CD4-positive, alpha-beta T cell treated with Interleukin-15 for 4 hours (primary cell): ENCODE results near the gene RGS9BP.
"Not testable (repeated sequence)": the region's sequence is repeated elsewhere in the genome, so short reads cannot be mapped to it uniquely, and the experiment has no call there.

Source experiments
- DNase-seq: peaks from one replicate; pipeline ENCODE4 v3.0.0-alpha.2; 2020; ENCODE audit warnings: low spot score

RGS9BP gene, protein sequence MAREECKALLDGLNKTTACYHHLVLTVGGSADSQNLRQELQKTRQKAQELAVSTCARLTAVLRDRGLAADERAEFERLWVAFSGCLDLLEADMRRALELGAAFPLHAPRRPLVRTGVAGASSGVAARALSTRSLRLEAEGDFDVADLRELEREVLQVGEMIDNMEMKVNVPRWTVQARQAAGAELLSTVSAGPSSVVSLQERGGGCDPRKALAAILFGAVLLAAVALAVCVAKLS

DNA sequence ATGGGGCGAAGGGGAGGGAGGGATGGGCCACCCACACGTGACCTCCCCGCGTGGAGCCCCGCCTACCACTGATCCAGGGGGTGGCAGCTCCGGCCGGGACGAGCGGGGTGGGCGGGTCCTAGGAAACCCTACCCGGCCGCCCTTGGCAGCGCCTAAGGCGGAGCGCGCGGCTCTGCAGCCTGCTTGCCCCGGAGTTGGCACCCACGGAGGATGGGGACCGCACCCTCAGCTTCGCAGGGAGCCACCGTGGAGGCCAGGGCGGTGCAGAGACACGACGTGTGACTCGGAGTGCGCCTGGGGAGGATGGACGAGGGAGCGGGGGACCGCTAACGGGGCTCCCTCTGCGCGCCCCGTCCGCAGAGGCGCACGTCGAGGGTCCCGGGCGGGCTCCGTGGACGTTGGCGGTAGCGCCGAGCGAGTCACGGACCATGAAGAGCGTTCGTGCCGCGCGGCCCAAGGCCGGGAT is at the start of gene RGS9BP:
Gene RGS9BP, plus strand, starts transcription at position 129 of the 466 bp plus-strand sequence. CDS start 416 bp downstream, outside the sequence.
- DNase-seq: peak; percentile 63

DNA sequence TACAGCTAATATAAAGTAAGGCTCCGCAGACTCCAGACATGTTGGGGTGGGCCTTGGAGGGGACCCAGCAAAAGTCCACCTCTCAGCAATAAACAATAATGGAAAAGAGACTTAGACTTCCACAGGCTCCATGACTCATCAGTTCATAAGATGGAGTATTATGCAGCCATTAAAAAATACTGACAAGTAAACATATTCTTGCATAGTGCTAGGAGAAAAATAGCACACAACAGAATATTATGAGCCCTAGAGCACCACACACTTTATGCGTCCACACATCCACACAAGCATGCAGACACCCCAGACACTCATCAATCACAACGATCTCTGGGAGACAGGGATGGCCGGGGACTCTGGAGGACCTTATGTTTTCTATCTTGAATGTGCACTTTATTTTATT is 48.7 kb upstream of the RGS9BP start:
- no peak for DNase-seq

DNA sequence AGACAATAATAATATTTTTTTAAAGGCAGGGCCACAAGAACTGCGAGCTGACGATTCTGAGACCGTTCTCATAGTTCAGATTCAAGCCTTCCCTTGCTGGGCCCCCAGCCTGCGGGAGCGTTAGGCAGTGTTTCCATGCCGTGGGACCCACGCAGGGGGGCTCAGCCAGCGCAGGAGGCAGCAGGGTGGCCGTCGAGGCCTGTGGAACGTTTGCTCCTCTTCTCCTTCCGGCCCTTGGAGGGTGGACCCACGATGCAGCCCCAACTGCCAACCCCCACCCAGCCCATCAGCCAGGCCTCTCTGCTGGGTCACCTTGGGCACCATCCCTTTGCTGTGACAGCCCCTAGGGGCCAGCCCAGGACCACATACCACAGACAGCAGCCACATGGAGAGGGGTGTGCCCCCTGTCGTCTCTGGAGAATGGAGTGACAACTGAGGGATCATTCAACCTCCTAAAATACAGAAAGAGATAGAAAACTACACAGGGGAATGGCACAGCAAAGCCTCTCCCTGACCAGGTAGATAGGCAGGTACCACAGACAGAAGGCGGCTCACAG is 47.9 kb upstream of the RGS9BP start:
- DNase-seq: no peak

DNA sequence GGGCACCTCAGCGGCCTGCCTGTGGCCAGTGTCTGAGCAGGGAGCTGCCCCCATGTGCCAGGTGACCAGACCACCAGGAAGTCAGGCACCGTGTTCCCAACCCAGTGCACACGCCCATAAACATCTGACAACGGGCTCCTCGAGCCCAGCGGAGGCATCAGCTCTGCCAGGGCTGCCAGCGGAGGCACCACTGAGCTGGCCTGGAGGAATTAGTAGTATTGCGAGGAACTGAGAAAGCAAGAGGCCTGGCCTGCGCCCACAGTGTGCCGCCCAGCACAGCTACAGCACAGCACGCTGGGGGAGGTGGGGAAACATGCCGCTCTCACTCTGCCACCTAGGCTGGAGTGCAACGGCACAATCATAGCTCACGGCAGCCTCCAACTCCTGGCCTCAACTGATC is 45.3 kb upstream of the RGS9BP start:
- DNase-seq: no peak

DNA sequence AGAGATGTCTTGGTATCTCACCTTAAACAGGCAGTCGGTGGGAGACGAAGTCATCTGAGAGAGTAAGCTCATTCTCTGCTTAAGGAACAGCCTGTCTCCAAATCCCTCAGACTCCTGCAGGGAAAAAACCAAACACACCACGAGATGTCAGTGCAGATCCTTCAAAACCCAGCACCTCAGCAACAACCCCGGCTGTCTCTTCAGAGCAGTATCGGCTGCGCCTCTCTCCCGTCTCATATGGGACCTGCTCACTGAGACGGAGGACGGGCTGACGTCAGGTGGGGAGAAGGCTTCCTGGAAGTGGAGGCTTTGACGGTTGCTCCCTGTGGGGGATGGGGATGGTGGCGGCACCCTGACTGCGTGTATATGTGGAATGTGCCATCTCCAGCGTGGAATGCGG is 44.3 kb upstream of the RGS9BP start:
- DNase-seq: no peak

DNA sequence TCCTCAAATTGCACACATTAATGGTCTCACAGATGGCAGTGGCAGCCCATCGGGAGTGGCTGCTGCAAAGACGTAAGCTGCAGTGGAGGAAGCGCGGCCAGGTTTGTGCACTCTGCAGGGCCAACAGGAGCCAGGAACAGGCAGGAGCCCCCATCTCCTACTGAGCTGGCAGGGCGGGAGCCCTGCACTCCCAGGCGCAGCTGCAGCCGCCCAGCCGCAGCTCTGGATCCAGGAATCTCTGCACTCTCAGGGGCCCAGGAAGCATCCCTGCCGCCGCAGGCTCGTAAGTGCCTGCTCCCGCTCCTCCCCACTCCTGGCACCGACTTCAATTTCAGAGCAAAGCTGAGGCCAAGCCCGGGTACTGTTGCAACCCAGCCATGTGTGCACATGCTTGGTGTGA is 38.2 kb upstream of the RGS9BP start:
- DNase-seq: no peak

DNA sequence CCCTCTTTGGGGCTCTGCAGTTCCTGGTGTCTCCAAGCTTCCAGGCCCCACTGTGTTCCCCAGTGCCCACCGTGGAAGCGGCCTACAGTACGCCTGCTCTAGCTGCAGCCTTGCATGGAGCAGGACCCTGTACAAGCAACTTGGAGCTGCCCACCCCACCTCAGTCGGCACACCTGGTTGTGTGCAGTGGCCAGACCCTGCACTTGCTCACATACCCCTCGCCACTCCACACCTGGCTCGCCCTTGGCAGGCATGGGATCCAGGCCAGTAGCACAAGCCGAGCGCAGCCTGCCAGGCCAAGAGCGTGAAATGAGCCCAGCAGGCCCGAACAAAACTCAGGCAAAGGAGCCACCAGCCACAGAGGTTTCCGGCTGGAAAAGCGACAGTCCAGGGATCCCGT is 37.0 kb upstream of the RGS9BP start:
- DNase-seq: no peak

DNA sequence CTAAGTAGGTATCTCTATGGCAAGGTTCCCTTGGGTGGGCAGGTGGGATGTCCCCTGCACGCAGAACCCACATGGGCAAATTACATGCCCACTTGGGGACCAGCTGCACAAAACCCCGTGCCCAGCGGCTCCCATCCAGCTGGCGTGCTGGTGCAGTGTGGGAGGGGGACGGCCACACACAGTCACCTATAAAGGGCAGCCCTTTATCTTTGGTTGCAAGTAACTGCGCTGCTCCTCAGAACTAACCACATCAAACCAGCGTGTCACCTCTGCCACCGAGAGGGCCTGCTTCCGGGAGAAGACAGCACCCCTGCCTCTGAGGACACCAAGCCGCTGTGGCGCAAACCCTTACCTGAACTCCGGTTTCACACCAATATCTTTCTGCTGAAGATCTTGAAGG is 32.9 kb upstream of the RGS9BP start:
- peak; percentile 72 for DNase-seq

DNA sequence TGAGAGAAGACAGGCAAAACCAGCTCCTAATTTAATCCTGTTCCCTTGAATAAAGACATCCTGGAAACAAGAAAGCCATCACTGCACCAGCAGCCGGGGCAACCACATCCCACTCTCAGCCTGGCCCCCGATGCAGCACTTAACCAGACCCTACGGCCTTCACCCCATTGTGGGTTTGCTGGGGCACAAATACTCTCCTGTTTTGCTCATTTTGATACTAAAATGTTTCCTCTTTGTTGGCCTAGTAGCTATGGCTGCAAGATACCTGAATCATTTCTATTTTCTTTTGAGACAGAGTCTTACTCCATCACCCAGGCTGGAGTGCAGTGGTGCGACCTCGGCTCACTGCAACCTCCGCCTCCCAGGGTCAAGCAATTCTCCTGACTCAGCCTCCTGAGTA is 29.1 kb upstream of the RGS9BP start:
- DNase-seq: no peak

DNA sequence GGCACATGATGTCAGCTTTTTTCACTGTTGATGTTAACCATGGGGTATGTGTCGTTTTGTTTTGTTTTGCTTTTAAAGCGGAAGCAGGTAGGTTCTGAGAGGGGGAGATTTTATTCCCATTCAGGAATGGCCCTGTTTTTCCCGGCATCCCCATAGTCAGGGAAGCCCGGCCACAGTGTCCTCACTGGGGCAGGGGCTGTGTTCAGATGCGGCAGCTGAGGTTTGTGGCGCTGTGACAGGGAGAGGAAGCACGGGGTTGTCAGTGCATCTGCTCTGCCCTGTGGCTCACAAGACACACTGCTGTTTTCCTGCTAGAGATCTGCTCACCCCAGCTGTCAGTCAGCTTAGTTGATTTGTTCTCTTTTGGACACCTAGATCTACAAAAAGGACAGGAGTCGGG is 28.3 kb upstream of the RGS9BP start:
- no peak for DNase-seq

DNA sequence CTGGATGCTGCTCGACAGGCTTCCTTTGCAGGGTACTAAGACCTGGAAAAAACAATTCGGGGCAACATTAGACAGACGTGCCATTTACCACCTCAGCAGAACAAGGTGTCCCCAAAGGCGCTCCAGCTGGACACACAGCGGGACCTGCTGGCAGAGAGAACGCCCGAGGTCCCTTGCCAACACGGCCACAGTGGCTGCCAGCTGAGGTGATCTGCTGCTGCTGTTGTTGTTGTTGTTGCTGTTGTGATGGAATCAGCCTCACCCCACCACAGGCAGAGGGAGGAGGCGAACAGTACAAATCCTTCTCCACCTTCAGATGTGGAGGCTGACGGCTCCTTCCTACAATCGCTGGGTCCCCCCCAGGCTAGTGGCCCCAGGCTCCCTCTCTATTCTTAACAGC is 25.9 kb upstream of the RGS9BP start:
- DNase-seq: no peak

DNA sequence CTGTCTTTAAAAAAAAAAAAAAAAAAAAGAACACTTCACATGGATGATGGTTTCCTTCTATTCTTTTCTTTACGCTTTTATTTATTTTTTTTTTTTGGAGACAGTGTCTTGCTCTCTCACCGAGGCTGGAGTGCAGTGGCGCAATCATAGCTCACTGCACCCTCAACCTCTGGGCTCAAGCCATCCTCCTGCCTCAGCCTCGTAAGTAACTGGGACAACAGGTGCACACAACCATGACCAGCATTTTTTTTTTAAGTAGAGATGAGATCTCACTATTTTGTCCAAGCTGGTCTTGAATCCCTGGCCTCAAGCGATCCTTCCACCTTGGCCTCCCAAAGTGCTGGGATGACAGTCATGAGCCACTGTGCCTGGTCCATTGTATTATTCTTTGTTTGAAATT is 25.0 kb upstream of the RGS9BP start:
- no peak for DNase-seq

DNA sequence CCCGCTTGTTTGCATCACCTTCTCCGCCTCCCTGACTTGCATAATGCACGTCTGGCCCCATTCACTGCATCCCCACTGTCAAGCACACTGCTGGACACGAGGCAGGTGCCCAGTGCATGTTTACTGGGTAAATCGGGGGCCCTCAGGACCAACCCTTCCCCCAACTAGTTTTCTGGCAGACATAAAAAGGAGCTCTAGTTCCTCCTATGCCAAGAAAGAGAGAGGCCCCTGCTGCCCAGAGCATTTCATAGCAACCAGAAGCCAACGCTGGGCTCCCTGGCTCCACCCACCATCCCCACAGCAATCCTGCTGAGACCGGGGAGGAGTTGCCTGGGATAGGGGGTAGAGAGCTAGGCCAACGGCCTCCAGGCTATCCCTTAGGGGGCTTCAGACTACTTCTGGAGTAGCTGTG is 23.9 kb upstream of the RGS9BP start:
- no peak for DNase-seq

DNA sequence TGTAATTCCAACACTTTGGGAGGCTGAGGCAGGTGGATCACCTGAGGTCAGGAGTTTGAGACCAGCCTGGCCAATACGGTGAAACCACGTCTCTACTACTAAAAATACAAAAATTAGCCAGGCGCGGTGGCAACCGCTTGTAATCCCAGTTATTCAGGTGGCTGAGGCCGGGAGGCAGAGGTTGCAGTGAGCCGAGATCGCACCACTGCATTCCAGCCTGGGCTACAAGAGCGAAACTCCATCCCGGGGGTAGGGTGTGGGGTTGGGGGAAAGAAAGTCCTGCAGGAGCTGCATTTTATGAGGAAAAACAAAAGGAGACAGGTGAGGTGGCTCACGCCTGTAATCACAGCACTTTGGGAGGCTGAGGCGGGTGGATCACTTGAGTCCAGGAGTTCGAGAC is 23.3 kb upstream of the RGS9BP start:
- DNase-seq: not testable (repeated sequence)

DNA sequence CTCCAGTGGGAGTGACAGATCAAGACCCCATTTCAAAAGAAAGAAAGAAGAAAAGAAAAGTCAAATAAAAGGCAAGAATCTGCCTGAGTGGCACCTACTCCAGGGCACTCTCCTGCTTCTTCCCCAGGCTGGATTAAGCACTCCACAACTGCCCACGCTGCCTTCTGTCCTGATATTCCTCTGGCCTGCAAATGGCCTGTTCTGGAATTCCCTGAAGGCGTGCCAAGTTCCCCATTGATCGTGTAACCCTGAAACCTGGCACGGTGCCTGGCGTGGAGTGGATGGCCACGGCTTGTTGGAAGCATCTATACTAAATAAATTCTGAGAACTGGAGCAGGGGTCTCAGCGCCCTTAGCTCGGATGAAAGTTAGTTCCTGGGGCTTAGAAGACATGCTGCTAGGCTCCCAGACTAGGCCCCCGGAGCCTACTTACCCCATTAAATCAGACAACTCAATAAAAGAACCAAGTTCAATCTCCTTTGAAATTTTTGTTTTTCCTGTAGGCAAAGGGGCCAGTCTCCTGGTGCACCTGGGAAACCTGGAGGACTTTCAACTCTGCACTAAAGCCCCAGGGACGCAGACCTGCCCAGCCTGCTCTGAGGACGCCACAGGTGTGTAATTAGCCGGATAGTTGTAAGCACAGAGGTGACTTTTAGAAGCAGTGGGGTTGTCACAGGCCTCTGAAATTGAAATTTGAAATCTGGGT is 22.6 kb upstream of the RGS9BP start:
- DNase-seq: no peak

DNA sequence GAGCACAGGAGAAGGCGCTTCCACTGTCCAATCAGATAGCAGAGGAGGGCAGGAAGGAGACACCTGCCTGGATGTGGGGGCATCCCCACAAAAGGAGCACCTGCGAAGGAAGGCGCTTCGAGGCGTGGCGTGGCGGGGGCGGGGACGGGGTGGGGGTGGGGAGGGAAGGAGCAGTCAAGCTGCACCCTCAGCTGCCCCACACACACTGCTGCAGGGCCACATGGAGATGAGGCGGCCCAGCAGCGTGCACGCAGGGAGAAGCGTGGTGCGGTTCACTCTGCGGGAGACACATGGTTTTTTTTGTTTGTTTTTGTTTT is 22.1 kb upstream of the RGS9BP start:
- no peak for DNase-seq

DNA sequence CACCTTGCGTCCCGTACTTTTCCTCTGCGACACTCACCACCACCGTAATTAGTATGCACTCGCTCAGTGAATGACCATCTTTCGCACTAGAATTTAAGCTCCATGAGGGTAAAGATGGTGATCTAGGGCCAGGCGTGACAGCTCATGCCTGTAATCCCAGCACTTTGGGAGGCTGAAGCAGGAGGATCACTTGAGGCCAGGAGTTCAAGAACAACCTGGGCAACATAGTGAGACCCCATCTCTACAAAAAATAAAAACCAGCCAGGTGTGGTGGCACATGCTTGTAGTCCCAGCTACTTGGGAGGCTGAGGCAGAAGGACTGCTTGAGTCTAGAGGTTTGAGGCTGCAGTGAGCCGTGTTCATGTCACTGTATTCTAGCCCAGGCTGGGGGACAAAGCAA is 19.3 kb upstream of the RGS9BP start:
- not testable (repeated sequence) for DNase-seq

DNA sequence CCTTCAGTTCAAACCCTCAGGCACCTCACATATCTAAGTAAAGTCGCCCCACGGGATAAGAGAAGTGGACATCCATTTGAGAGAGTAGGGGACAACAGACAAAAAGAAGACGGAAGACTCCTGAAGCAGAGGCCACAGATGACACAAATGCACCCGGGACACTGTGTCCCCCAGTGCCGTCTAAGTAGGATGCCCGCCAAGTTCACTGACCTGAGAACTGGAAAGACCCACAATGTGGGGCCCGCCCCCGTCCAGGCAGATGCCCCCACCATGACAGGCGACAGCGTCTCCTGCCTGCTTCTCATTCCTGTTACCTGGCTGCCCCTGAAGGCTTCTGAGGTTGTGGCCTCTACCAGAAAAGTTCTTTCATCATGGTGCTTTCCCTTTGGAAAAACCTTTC is 17.6 kb upstream of the RGS9BP start:
- DNase-seq: no peak

DNA sequence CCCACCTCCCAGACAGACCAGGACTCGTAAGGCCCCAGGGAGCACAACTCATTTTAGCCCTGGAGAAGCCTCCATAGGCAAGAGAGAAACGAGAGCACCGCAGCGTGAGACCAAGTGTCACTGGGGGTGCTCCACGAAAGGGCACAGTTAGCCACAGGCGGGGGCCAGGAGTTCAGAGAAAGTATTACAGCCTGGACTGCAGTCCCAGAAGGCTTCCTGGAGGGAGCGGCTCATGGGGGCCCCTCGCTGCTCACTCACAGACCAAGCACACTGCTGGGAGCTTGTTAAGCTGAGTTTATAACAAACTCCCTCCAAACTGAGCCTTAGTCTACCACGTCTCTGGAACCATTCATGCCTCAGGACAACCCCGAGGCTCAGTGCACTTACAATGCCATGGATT is 17.1 kb upstream of the RGS9BP start:
- no peak for DNase-seq

DNA sequence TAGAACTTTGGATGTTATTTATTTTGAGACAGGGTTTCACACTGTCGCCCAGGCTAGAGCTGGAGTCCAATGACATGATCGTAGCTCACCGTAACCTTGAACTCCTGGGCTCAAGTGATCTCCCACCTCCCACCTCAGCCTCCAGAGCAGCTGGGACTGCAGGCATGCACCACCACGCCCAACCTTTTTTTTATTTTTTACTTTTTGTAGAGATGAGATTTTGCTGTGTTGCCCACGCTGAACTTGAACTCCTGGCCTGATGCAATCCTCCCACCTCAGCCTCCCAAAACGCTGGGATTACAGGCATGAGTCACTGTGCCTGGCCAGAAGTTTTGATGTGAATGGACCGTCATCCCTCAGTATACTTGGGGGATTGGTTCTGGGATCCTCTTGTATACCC is 14.3 kb upstream of the RGS9BP start:
- no peak for DNase-seq

DNA sequence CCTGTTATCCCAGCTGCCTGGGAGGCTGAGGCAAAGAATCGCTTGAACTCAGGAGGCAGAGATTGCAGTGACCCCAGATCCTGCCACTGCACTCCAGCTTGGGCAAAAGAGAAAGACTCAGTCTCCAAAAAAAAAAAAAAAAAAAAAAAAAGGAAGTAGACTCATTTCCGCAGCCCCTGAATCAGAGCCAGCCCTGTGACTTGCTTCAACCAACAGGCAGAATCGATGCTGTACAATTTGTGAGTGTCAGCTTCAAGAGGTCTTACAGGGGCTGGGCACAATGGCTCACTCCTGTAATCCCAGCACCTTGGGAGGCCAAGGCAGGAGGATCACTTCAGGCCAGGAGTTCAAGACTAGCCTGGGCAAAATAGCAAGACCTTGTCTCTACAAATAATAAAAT is 13.5 kb upstream of the RGS9BP start:
- no peak for DNase-seq

DNA sequence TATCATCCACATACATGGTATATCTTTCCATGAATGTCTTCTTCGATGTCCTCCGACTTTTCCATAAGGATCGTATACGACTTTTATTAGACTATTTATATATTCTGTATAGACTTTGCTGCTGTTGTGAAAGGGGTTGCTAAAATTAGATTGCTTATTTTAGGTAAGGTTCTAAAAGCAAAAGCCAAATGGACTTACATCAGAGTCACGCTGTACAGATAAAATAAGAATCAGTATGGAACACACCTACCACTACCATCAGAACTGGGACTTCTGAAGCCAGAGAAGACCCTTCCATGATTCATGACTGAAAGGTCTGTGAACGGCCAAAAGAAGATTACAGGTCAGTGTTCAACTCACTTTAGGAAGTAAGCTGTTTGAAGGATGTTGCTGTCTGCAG is 9.6 kb upstream of the RGS9BP start:
- DNase-seq: no peak

DNA sequence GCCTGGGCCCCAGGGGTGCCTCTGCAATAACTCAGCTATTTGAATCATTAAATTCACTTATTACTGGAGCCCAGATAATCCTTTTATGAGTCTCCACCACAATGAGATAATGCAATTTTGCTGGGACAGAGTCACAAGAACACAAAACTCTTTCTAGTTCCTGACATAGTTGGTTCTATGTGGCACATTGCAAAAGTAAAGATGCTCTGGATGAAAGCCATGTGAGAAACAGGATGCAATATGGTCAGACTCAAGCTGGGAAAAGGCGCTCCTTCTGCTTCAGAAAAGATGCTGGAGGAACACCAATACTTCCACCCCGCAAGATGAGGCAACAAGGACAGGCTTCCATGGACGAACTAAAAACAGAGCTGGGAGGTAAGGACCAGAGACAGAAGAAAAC is 6.3 kb upstream of the RGS9BP start:
- no peak for DNase-seq
